IMR-90 (cell line): ENCODE data around the gene TPSD1. TPM values are rescaled to one million over a fixed set of nuclear protein-coding genes. Genes with fewer than 3 reads are reported as not detected.
"Not testable (repeated sequence)": the region's sequence is repeated elsewhere in the genome, so short reads cannot be mapped to it uniquely, and the experiment has no call there.

Experiments used
- ATAC-seq: fragments of 200-7000 bp; cut with Tn5 transposase; 2 replicates; pipeline ENCODE4 v1.9.1; 2020; ENCODE audit warnings: low read depth, mild to moderate bottlenecking, moderate library complexity
- BruUV-seq: library from RNA; stranded (reverse); fragments of 400-500 nt; replicated peaks from 2 replicates; lab custom pipeline; 2021; lab: Mats Ljungman, UMichigan
- CTCF ChIA-PET: fragments of 300-600 bp; formaldehyde crosslinking; extraction: SDS; loops from one replicate; lab custom pipeline; 2021; ENCODE audit warnings: antibody characterized with exemption; lab: Yijun Ruan, JAX
- POLR2A ChIA-PET: fragments of 300-600 bp; sonication (Branson Sonifier 250); formaldehyde crosslinking; loops from one replicate; lab custom pipeline; 2022; ENCODE audit warnings: antibody characterized with exemption; ENCODE audit not compliant: unreplicated experiment; lab: Charles Lee
- DNase-seq: peaks from one replicate; pipeline ENCODE4 v3.0.0; 2013
- H2AFZ ChIP-seq: replicated peaks from 2 replicates; pipeline ENCODE3; 2013; ENCODE audit warnings: low read length, mild to moderate bottlenecking; ENCODE audit not compliant: poor library complexity
- H2AK5ac ChIP-seq: 2 replicates; pipeline ENCODE4 v1.6.1; 2013; ENCODE audit warnings: low read depth, low read length, inconsistent platforms
- H2AK9ac ChIP-seq: replicated peaks from 2 replicates; pipeline ENCODE3; 2013; ENCODE audit warnings: mild to moderate bottlenecking, low read depth, low read length, moderate library complexity; ENCODE audit not compliant: poor library complexity
- H2BK120ac ChIP-seq: 2 replicates; pipeline ENCODE4 v1.6.1; 2013; ENCODE audit warnings: low read depth, low read length, inconsistent platforms
- H2BK15ac ChIP-seq: 3 replicates; pipeline ENCODE4 v1.6.1; 2013; ENCODE audit warnings: low read depth, low read length, inconsistent platforms
- H2BK20ac ChIP-seq: 2 replicates; pipeline ENCODE4 v1.6.1; 2013; ENCODE audit warnings: low read depth, mild to moderate bottlenecking, inconsistent platforms, low read length, moderate library complexity
- H2BK5ac ChIP-seq: 2 replicates; pipeline ENCODE4 v1.6.1; 2013; ENCODE audit warnings: mild to moderate bottlenecking, low read depth, low read length, inconsistent platforms; ENCODE audit not compliant: poor library complexity, severe bottlenecking
- H3K14ac ChIP-seq: replicated peaks from 2 replicates; pipeline ENCODE4 v1.6.1; 2013; ENCODE audit warnings: low read depth, low read length, inconsistent platforms
- H3K18ac ChIP-seq: 2 replicates; pipeline ENCODE4 v1.6.1; 2013; ENCODE audit warnings: low read depth, low read length, control low read depth
- H3K23ac ChIP-seq: 2 replicates; pipeline ENCODE4 v1.6.1; 2013; ENCODE audit warnings: low read depth, low read length, inconsistent platforms
- H3K27ac ChIP-seq: 2 replicates; pipeline ENCODE4 v1.5.1; 2013; ENCODE audit warnings: mild to moderate bottlenecking, control low read depth, low read length; ENCODE audit not compliant: insufficient read depth
- H3K27me3 ChIP-seq: 2 replicates; pipeline ENCODE4 v1.6.1; 2013; ENCODE audit warnings: low read length; ENCODE audit not compliant: control insufficient read depth, insufficient read depth
- H3K36me3 ChIP-seq: 2 replicates; pipeline ENCODE4 v1.6.1; 2013; ENCODE audit warnings: low read length, mixed read lengths; ENCODE audit not compliant: control insufficient read depth, insufficient read depth
- H3K4ac ChIP-seq: 2 replicates; pipeline ENCODE4 v1.6.1; 2013; ENCODE audit warnings: low read depth, low read length, inconsistent platforms
- H3K4me1 ChIP-seq: 2 replicates; pipeline ENCODE4 v1.6.1; 2013; ENCODE audit warnings: low read length, mixed read lengths; ENCODE audit not compliant: control insufficient read depth, insufficient read depth
- H3K4me2 ChIP-seq: 2 replicates; pipeline ENCODE4 v1.6.1; 2013; ENCODE audit warnings: low read depth, mild to moderate bottlenecking, control low read depth, low read length, moderate library complexity
- H3K4me3 ChIP-seq: 2 replicates; pipeline ENCODE4 v1.5.1; 2013; ENCODE audit warnings: low read depth, mild to moderate bottlenecking, control low read depth, low read length, moderate library complexity; ENCODE audit not compliant: insufficient read depth
- H3K56ac ChIP-seq: 2 replicates; pipeline ENCODE4 v1.6.1; 2013; ENCODE audit warnings: low read length, inconsistent platforms; ENCODE audit not compliant: insufficient read depth; ENCODE audit errors: extremely low read depth
- H3K79me1 ChIP-seq, 2 experiments: 2 replicates each; pipeline ENCODE4 v1.6.1; 2013; ENCODE audit warnings: low read length in 2 of 2, inconsistent platforms in 1 of 2, low read depth in 1 of 2
- H3K9ac ChIP-seq: 2 replicates; pipeline ENCODE4 v1.6.1; 2013; ENCODE audit warnings: low read depth, low read length, control low read depth
- H3K9me1 ChIP-seq: 2 replicates; pipeline ENCODE4 v1.6.1; 2013; ENCODE audit warnings: low read length, inconsistent platforms; ENCODE audit not compliant: insufficient read depth
- H3K9me3 ChIP-seq: 2 replicates; pipeline ENCODE4 v1.6.1; 2013; ENCODE audit warnings: low read length; ENCODE audit not compliant: control insufficient read depth, insufficient read depth
- H4K20me1 ChIP-seq: 2 replicates; pipeline ENCODE4 v1.6.1; 2013; ENCODE audit warnings: low read length, inconsistent platforms; ENCODE audit not compliant: insufficient read depth
- H4K5ac ChIP-seq: 2 replicates; pipeline ENCODE4 v1.6.1; 2013; ENCODE audit warnings: mild to moderate bottlenecking, low read depth, low read length, control low read depth
- H4K8ac ChIP-seq, 2 experiments: 2 replicates each; pipeline ENCODE4 v1.6.1; 2013; ENCODE audit warnings: low read depth in 2 of 2, low read length in 2 of 2, control low read depth in 1 of 2, inconsistent platforms in 1 of 2
- H4K91ac ChIP-seq: 2 replicates; pipeline ENCODE4 v1.6.1; 2013; ENCODE audit warnings: low read depth, low read length, inconsistent platforms; ENCODE audit not compliant: insufficient read depth
- WGBS, 2 experiments: methylation state at CpG; one replicate each; pipeline versions ENCODE4 v1.1.5 to v1.1.7; 2013; ENCODE audit warnings: missing lambda C conversion rate in 2 of 2; ENCODE audit not compliant: insufficient read length in 1 of 2; ENCODE audit errors: extremely low coverage in 2 of 2; 5-methylcytosine and 5-hydroxymethylcytosine counted together
- dilution Hi-C: fragments of 300-500 bp; cut with HindIII; formaldehyde crosslinking; loops from one replicate; pipeline ENCODE4 v1.14.3; 2018; ENCODE audit warnings: low sequenced_read_pairs; ENCODE audit not compliant: unreplicated experiment
- in situ Hi-C: fragments of 300-500 bp; cut with MboI; formaldehyde crosslinking; loops from 3 replicates; pipeline ENCODE4 v1.14.3; 2019; ENCODE audit warnings: low sequenced_read_pairs, inconsistent platforms, mixed read lengths
- intact Hi-C: fragments of 100-400 bp; cut with micrococcal nuclease; formaldehyde crosslinking; loops from 2 replicates; pipeline ENCODE4 v1.10.0; 2022
- polyA plus RNA-seq, 3 experiments: library from polyadenylated mRNA; depleted of rRNA; stranded (reverse); fragments of >200 nt; gene quantifications; 2 replicates each; pipeline ENCODE4 v1.2.3, GENCODE V29; 2012; ENCODE audit warnings: low replicate concordance in 1 of 3
- total RNA-seq: library from RNA; depleted of rRNA; stranded (reverse); fragments of >200 nt; gene quantifications from 2 replicates; pipeline ENCODE4 v1.2.3, GENCODE V29; 2012

The TPSD1 gene
- total and polyA plus RNA-seq, 2 of the 4 experiments (the other 2 are of a cell fraction), result not detected

GRCh38 chr16:1228227-1228626, 27.6 kb upstream of the TPSD1 start:
- H2AK5ac ChIP-seq, H3K79me1 ChIP-seq, H3K4me1 ChIP-seq, H3K14ac ChIP-seq, H2BK120ac ChIP-seq, POLR2A ChIA-PET, H3K56ac ChIP-seq, H3K27me3 ChIP-seq, H3K9me3 ChIP-seq, H4K91ac ChIP-seq, H4K20me1 ChIP-seq, H4K8ac ChIP-seq, H3K36me3 ChIP-seq, H2BK20ac ChIP-seq, H3K27ac ChIP-seq, H3K23ac ChIP-seq, H3K9me1 ChIP-seq, H2BK5ac ChIP-seq, BruUV-seq, H3K9ac ChIP-seq, H2AFZ ChIP-seq, H4K5ac ChIP-seq, H3K18ac ChIP-seq, dilution Hi-C loops, in situ Hi-C loops, CTCF ChIA-PET, H3K4ac ChIP-seq, H3K4me3 ChIP-seq, H3K4me2 ChIP-seq, H2AK9ac ChIP-seq, ATAC-seq, H2BK15ac ChIP-seq, DNase-seq, intact Hi-C loops: not testable (repeated sequence)
- WGBS, 2 experiments, result no CpG with 5 or more reads among the region's 7 CpGs

- H3K27me3 ChIP-seq, H3K14ac ChIP-seq, H4K91ac ChIP-seq, H2BK120ac ChIP-seq, H3K4me1 ChIP-seq, H3K18ac ChIP-seq, H3K36me3 ChIP-seq, DNase-seq, BruUV-seq, H3K9ac ChIP-seq, POLR2A ChIA-PET, ATAC-seq, H4K8ac ChIP-seq, H4K5ac ChIP-seq, H3K4me2 ChIP-seq, H4K20me1 ChIP-seq, H2BK15ac ChIP-seq, H3K56ac ChIP-seq, H2AK9ac ChIP-seq, H3K9me1 ChIP-seq, H3K9me3 ChIP-seq, intact Hi-C loops, H2BK20ac ChIP-seq, H2BK5ac ChIP-seq, dilution Hi-C loops, H2AK5ac ChIP-seq, H3K27ac ChIP-seq, in situ Hi-C loops, H3K4me3 ChIP-seq, H2AFZ ChIP-seq, H3K79me1 ChIP-seq, H3K4ac ChIP-seq, CTCF ChIA-PET, H3K23ac ChIP-seq: not testable (repeated sequence)
- WGBS, 2 experiments, result no CpG with 5 or more reads among the region's 13 CpGs
Measured at GRCh38 chr16:1229476-1229875, 26.4 kb upstream of the TPSD1 start.
